MCF 10A (cell line): ENCODE data around the gene ALDH3B1. TPM values are rescaled to one million over a fixed set of nuclear protein-coding genes. Genes with fewer than 3 reads are reported as not detected.

ENCODE experiments used
- BruUV-seq: library from RNA; stranded (reverse); fragments of 400-500 nt; replicated peaks from 2 replicates; lab custom pipeline; 2021; lab: Mats Ljungman, UMichigan
- CTCF ChIA-PET: fragments of 300-600 bp; sonication (Branson Sonifier 250); formaldehyde crosslinking; extraction: SDS; loops from one replicate; lab custom pipeline; 2021; ENCODE audit warnings: antibody characterized with exemption, inconsistent platforms; lab: Yijun Ruan, JAX
- POLR2A ChIA-PET: fragments of 300-600, 350-650 bp; sonication (Branson Sonifier 250); formaldehyde crosslinking; extraction: SDS; loops from one replicate; lab custom pipeline; 2020; ENCODE audit warnings: antibody characterized with exemption, inconsistent platforms; lab: Yijun Ruan, JAX
- DNase-seq: peaks from one replicate; pipeline ENCODE4 v3.0.0-alpha.2; 2018; ENCODE audit not compliant: unreplicated experiment
- H3K27ac Mint-ChIP-seq: one replicate; pipeline ENCODE4 v1.8.0; 2022; ENCODE audit warnings: mild to moderate bottlenecking, low read depth, mixed read lengths; ENCODE audit not compliant: unreplicated experiment
- H3K27me3 Mint-ChIP-seq: one replicate; pipeline ENCODE4 v1.8.0; 2022; ENCODE audit warnings: mixed read lengths; ENCODE audit not compliant: insufficient read depth, unreplicated experiment
- H3K36me3 Mint-ChIP-seq: one replicate; pipeline ENCODE4 v1.8.0; 2022; ENCODE audit warnings: mild to moderate bottlenecking, moderate library complexity, mixed read lengths; ENCODE audit not compliant: insufficient read depth, unreplicated experiment
- H3K4me1 Mint-ChIP-seq: one replicate; pipeline ENCODE4 v1.8.0; 2022; ENCODE audit warnings: mixed read lengths; ENCODE audit not compliant: insufficient read depth, unreplicated experiment
- H3K4me3 Mint-ChIP-seq: one replicate; pipeline ENCODE4 v1.8.0; 2022; ENCODE audit warnings: mild to moderate bottlenecking, moderate library complexity, mixed read lengths; ENCODE audit not compliant: unreplicated experiment
- H3K9me3 Mint-ChIP-seq: one replicate; pipeline ENCODE4 v1.8.0; 2022; ENCODE audit warnings: mixed read lengths; ENCODE audit not compliant: unreplicated experiment
- CTCF ChIP-seq: fragments of 200-600 bp; IDR thresholded peaks from one replicate; pipeline ENCODE4 v1.8.0; 2022; ENCODE audit warnings: antibody characterized with exemption, mild to moderate bottlenecking; ENCODE audit not compliant: unreplicated experiment
- intact Hi-C: fragments of 100-400 bp; cut with micrococcal nuclease; formaldehyde crosslinking; loops from 2 replicates; pipeline ENCODE4 v1.14.1; 2022
- total RNA-seq: library from RNA; stranded (reverse); gene quantifications from 2 replicates; pipeline ENCODE4 v1.2.3, GENCODE V29; 2022

ALDH3B1 gene
- total RNA-seq, 1 experiment from 2014 or later, result 37.2 TPM

- Mint-ChIP-seq H3K27ac (no peak overlapping the region), H3K9me3 (no peaks in the 10 kb centered on the region), H3K4me3 (no peak overlapping the region), H3K27me3 (no peaks in the 10 kb centered on the region), H3K4me1 (no peaks in the 10 kb centered on the region), H3K36me3 (peaks cover 16% of the 10 kb centered on the region)
- DNase-seq, result no peak
- intact Hi-C loops, result no loop called here
- no TSS peak for BruUV-seq
- POLR2A ChIA-PET, result interaction anchor here (1.4 kb wide), 1 partner anchor 32 kb away, joined by 3 read pairs; no protein-coding TSS in a partner anchor
- CTCF ChIA-PET, result no interaction called here
- no peak for TF ChIP-seq CTCF
These were observed 51.4 kb downstream of the ALDH3B1 start for GRCh38 chr11:68061508-68061907.

GRCh38 chr11:68064926-68065325, 54.8 kb downstream of the ALDH3B1 start:
- Mint-ChIP-seq H3K9me3 (no peaks in the 10 kb centered on the region), H3K36me3 (peaks cover 31% of the 10 kb centered on the region), H3K27me3 (no peaks in the 10 kb centered on the region), H3K27ac (no peak overlapping the region), H3K4me1 (no peaks in the 10 kb centered on the region), H3K4me3 (no peak overlapping the region)
- TF ChIP-seq CTCF, result no peak
- intact Hi-C loops, result no loop called here
- POLR2A ChIA-PET, result no interaction called here
- no peak for DNase-seq
- BruUV-seq, result no TSS peak
- CTCF ChIA-PET, result no interaction called here

GRCh38 chr11:68065841-68066240, 55.7 kb downstream of the ALDH3B1 start:
- no TSS peak for BruUV-seq
- no peak overlapping the region for H3K4me3 Mint-ChIP-seq
- no peak for DNase-seq
- intact Hi-C loops, result no loop called here
- H3K9me3 Mint-ChIP-seq, result no peaks in the 10 kb centered on the region
- POLR2A ChIA-PET, result no interaction called here
- CTCF ChIA-PET, result interaction anchor here (0.6 kb wide), 1 partner anchor 722 kb away, joined by 3 read pairs; no protein-coding TSS in a partner anchor
- H3K27ac Mint-ChIP-seq, result no peak overlapping the region
- no peak for TF ChIP-seq CTCF
- H3K27me3 Mint-ChIP-seq, result no peaks in the 10 kb centered on the region
- H3K4me1 Mint-ChIP-seq, result no peaks in the 10 kb centered on the region
- H3K36me3 Mint-ChIP-seq, result peaks cover 28% of the 10 kb centered on the region

GRCh38 chr11:68066742-68067141, 56.6 kb downstream of the ALDH3B1 start:
- BruUV-seq, result no TSS peak
- POLR2A ChIA-PET, result no interaction called here
- Mint-ChIP-seq H3K27ac (no peak overlapping the region), H3K4me3 (no peak overlapping the region), H3K4me1 (no peaks in the 10 kb centered on the region), H3K9me3 (no peaks in the 10 kb centered on the region), H3K36me3 (peaks cover 26% of the 10 kb centered on the region), H3K27me3 (no peaks in the 10 kb centered on the region)
- intact Hi-C loops, result no loop called here
- CTCF ChIA-PET, result no interaction called here
- DNase-seq, result no peak
- TF ChIP-seq CTCF, result no peak
